Activated CD8-positive, alpha-beta memory T cell treated with anti-CD3 and anti-CD28 coated beads for 4 hours (primary cell): ENCODE measurements around the gene EIF3I.
A peak's percentile ranks its signal among the peaks of the same experiment; 100 is the strongest.

Source experiments
- DNase-seq, 2 donors: peaks; one replicate each; pipeline ENCODE4 v3.0.0-alpha.2; 2020; ENCODE audit warnings: low read depth in 2 of 2

EIF3I gene

GRCh38 chr1:32266921-32267591 lies 44.8 kb downstream of the EIF3I start:
- no peak for DNase-seq

- DNase-seq, result no peak
Observed at GRCh38 chr1:32269744-32270143, 47.5 kb downstream of the EIF3I start.

DNA sequence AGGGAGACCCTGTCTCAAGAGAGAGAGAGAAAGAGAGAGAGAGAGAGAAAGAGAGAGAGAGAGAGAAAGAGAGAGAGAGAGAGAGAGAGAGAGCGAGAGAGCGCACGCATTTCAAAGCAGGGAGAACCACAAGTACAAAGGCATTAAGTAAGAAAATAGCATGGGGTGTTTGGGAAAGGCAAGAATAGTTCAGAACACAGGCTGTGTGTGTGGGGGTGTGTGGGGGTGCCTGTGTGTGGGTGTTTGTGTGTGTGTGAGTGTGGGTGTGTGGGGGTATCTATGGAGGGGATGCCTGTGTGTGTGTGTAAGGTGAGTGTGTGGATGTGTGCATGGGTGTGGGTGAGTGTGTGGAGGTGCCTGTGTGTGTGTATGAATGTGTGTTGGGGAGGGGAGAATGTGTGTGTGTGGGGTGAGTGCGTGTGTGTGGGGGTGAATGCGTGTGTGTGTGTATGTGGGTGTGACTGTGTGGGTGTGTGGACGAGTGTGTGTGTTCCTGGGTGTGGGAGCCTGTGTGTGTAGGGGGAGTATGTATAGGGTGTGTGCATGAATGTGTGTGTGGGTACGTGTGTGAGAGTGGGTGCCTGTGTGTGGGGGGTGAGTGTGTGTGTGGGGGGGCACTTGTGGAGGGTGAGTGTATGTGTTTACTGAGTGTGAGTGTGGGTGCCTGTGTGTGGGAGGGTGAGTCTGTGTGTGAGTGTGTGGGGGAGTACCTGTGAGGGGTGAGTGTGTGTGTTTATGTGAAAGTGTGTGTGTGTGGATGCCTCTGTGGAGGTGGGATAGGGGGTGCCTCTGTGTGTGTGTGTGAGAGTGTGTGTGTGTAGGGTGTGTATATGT lies 50.6 kb downstream of the EIF3I start:
- no peak for DNase-seq

- DNase-seq, result peak; percentile 68 to 90
Observed at GRCh38 chr1:32273391-32274208, 51.4 kb downstream of the EIF3I start.

GRCh38 chr1:32274646-32275340 lies 52.6 kb downstream of the EIF3I start:
- no peak for DNase-seq

- no peak for DNase-seq
Observed at GRCh38 chr1:32275424-32275823, 53.2 kb downstream of the EIF3I start.

DNA sequence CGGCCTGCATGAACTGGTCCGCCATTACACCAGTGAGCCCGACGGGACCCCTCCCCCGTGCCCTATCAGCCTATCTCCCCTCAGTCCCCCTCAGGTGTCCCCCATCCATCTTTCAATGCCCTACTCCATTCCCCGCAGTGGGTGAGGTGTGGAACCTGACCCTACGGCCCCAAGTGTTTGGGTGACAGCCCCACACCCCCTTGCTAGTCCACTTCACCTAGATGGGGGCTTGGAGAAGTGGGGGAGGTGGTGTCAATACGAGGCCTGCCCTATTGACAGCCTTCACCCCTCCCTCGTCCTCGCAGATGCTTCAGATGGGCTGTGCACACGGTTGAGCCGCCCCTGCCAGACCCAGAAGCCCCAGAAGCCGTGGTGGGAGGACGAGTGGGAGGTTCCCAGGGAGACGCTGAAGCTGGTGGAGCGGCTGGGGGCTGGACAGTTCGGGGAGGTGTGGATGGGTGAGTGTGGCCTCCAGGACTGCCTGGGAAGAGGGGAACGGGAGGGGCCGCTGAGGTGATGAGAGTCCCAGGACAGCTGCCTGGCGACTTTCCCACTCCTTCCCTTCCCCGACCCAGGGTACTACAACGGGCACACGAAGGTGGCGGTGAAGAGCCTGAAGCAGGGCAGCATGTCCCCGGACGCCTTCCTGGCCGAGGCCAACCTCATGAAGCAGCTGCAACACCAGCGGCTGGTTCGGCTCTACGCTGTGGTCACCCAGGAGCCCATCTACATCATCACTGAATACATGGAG lies 54.0 kb downstream of the EIF3I start:
- no peak for DNase-seq
